CD4-positive, alpha-beta T cell (primary cell): ENCODE data around the gene SNRNP27. TPM values are rescaled to one million over a fixed set of nuclear protein-coding genes. Genes with fewer than 3 reads are reported as not detected.
A peak's percentile ranks its signal among the peaks of the same experiment; 100 is the strongest.

ENCODE experiments used
- ATAC-seq: fragments of 200-7000 bp; cut with Tn5 transposase; one replicate; pipeline ENCODE4 v1.10.0; 2022; ENCODE audit warnings: mild to moderate bottlenecking; ENCODE audit not compliant: poor library complexity
- CTCF ChIA-PET: fragments of 350-600 bp; sonication (Branson Sonifier 250); formaldehyde crosslinking; loops from one replicate; lab custom pipeline; 2021; ENCODE audit warnings: antibody characterized with exemption, inconsistent platforms; lab: Charles Lee
- POLR2A ChIA-PET: fragments of 350-600 bp; sonication (Branson Sonifier 250); formaldehyde crosslinking; loops from one replicate; lab custom pipeline; 2021; ENCODE audit warnings: antibody characterized with exemption, inconsistent platforms; lab: Charles Lee
- DNase-seq, 14 experiments: peaks; one replicate each; pipeline ENCODE4 v3.0.0-alpha.2; 2013 to 2020; ENCODE audit warnings: mixed read lengths in 2 of 14
- H3K27ac ChIP-seq, 2 donors: one replicate each; pipeline versions ENCODE4 v1.5.1 to v1.7.0; 2013; ENCODE audit warnings: low read length in 2 of 2, low read depth in 1 of 2, mild to moderate bottlenecking in 1 of 2
- H3K27me3 ChIP-seq, 2 experiments: 1 replicate in 1 of 2; 2 replicates in 1 of 2; pipeline versions ENCODE4 v1.6.1 to v1.7.0; 2013; ENCODE audit warnings: low read length in 2 of 2, control low read depth in 1 of 2, mild to moderate bottlenecking in 1 of 2, moderate library complexity in 1 of 2; ENCODE audit not compliant: insufficient read depth in 2 of 2, control insufficient read depth in 1 of 2
- H3K36me3 ChIP-seq: one replicate; pipeline ENCODE4 v1.6.1; 2013; ENCODE audit warnings: low read length, control low read depth; ENCODE audit not compliant: insufficient read depth
- H3K4me1 ChIP-seq: one replicate; pipeline ENCODE4 v1.6.1; 2013; ENCODE audit warnings: low read length, control low read depth; ENCODE audit not compliant: insufficient read depth
- H3K4me3 ChIP-seq: one replicate; pipeline ENCODE4 v1.5.1; 2013; ENCODE audit warnings: mild to moderate bottlenecking, low read length, moderate library complexity
- H3K9me3 ChIP-seq, 2 experiments: 1 replicate in 1 of 2; 2 replicates in 1 of 2; pipeline versions ENCODE4 v1.6.1 to v1.7.0; 2013; ENCODE audit warnings: low read length in 2 of 2, mild to moderate bottlenecking in 2 of 2, control low read depth in 1 of 2, moderate library complexity in 1 of 2; ENCODE audit not compliant: control insufficient read depth in 1 of 2, insufficient read depth in 1 of 2
- H3K27ac Mint-ChIP-seq: one replicate; pipeline ENCODE4 v1.8.0; 2020; ENCODE audit warnings: mixed read lengths
- H3K27me3 Mint-ChIP-seq: one replicate; pipeline ENCODE4 v1.8.0; 2021; ENCODE audit warnings: mixed read lengths
- H3K36me3 Mint-ChIP-seq: one replicate; pipeline ENCODE4 v1.8.0; 2021; ENCODE audit warnings: low read depth, mixed read lengths
- H3K4me1 Mint-ChIP-seq: one replicate; pipeline ENCODE4 v1.8.0; 2021; ENCODE audit warnings: low read depth, mixed read lengths
- H3K4me3 Mint-ChIP-seq: one replicate; pipeline ENCODE4 v1.8.0; 2020; ENCODE audit warnings: mild to moderate bottlenecking, mixed read lengths
- H3K9me3 Mint-ChIP-seq: one replicate; pipeline ENCODE4 v1.8.0; 2020; ENCODE audit warnings: mixed read lengths
- CTCF ChIP-seq: fragments of 200-600 bp; IDR thresholded peaks from one replicate; pipeline ENCODE4 v1.8.0; 2022; ENCODE audit warnings: antibody characterized with exemption, mild to moderate bottlenecking
- intact Hi-C, 2 experiments: fragments of 100-400 bp; cut with DNase I in 1 of 2; cut with micrococcal nuclease in 1 of 2; formaldehyde crosslinking; loops; one replicate each; pipeline versions ENCODE4 v1.15.1 to v1.9.0; 2023 to 2025; cut with DNase I, micrococcal nuclease
- total RNA-seq, 174 experiments: library from RNA in 2 of 174; stranded (reverse) in 2 of 174; gene quantifications; one replicate each; pipeline ENCODE4 v1.2.3 and lab custom pipeline; 2021 to 2026

SNRNP27 gene
- total RNA-seq, 2 experiments from 2014 or later = 50.9 to 54.8 TPM

GRCh38 chr2:69945441-69945840 lies 51.7 kb downstream of the SNRNP27 start:
- no peaks in the 10 kb centered on the region for H3K27me3 Mint-ChIP-seq
- ChIA-PET POLR2A (interaction anchor here (3.9 kb wide), 1 partner anchor 31 kb away, joined by 21 read pairs; the partner anchor contains the start of gene MXD1), CTCF (interaction anchor here (0.6 to 2.3 kb wide), 2 partner anchors 125 to 198 kb away, joined by 3 to 5 read pairs; no protein-coding TSS in a partner anchor)
- peaks cover 38% of the 10 kb centered on the region for H3K4me1 ChIP-seq
- H3K27ac Mint-ChIP-seq = peak overlapping the region; percentile 49
- TF ChIP-seq CTCF = no peak
- peaks cover 19% of the 10 kb centered on the region for H3K36me3 ChIP-seq
- DNase-seq = peak in 3 of 14 experiments; percentile 32 to 59 (median 54)
- intact Hi-C loops = loop anchor here in 1 of 2 experiments (10.0 kb wide), 1 partner anchor 119 kb away; no protein-coding TSS in a partner anchor
- H3K9me3 Mint-ChIP-seq = no peaks in the 10 kb centered on the region
- H3K36me3 Mint-ChIP-seq = peaks cover 29% of the 10 kb centered on the region
- H3K9me3 ChIP-seq = no peaks in the 10 kb centered on the region
- H3K4me3 ChIP-seq = no peak overlapping the region
- H3K4me1 Mint-ChIP-seq = peaks cover 37% of the 10 kb centered on the region
- H3K27ac ChIP-seq = no peak overlapping the region
- no peak overlapping the region for H3K4me3 Mint-ChIP-seq
- H3K27me3 ChIP-seq = no peaks in the 10 kb centered on the region
- ATAC-seq = no peak

DNA sequence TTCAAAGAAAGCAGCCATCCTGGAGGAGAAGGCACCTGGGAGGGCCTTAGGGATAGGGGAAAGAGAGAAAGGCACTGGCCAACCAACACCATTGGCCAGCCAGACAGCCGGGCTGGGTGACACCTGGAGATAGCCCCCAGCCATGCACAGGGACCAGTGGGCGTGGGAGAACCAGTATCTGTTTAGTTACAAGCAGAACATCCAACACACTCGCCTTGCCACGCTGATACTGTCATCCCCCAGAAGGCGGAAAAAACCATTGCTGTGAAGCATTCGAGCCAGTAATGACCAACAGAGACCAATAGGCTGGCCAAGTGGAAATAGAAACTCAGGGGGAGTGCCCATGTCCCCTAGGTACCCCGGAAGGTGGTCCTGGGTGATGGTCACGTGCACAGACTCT lies 52.2 kb downstream of the SNRNP27 start:
- H3K4me1 Mint-ChIP-seq = peaks cover 37% of the 10 kb centered on the region
- H3K4me3 Mint-ChIP-seq = no peak overlapping the region
- TF ChIP-seq CTCF = no peak

GRCh38 chr2:69946351-69947324 lies 52.9 kb downstream of the SNRNP27 start:
- Histone ChIP-seq H3K4me1 (peaks cover 38% of the 10 kb centered on the region), H3K27ac (peak overlapping the region; percentile 3 to 61), H3K36me3 (peaks cover 16% of the 10 kb centered on the region), H3K27me3 (no peaks in the 10 kb centered on the region), H3K9me3 (no peaks in the 10 kb centered on the region), H3K4me3 (peak overlapping the region; percentile 24)
- peak overlapping the region; percentile 54 for H3K27ac Mint-ChIP-seq
- H3K4me3 Mint-ChIP-seq = peak overlapping the region; percentile 3
- DNase-seq = peak; percentile 24 to 87 (median 42)
- H3K27me3 Mint-ChIP-seq = no peaks in the 10 kb centered on the region
- peaks cover 37% of the 10 kb centered on the region for H3K4me1 Mint-ChIP-seq
- peaks cover 17% of the 10 kb centered on the region for H3K36me3 Mint-ChIP-seq
- peak; percentile 93 for ATAC-seq
- H3K9me3 Mint-ChIP-seq = no peaks in the 10 kb centered on the region
- intact Hi-C loops = loop anchor here (2.0 to 10.0 kb wide), 2 partner anchors 32 to 118 kb away; partner anchors contain the start of gene MXD1 (in 1 of the 2)
- TF ChIP-seq CTCF = no peak
- ChIA-PET CTCF (interaction anchor here (1.1 to 2.3 kb wide), 2 partner anchors 9 to 196 kb away, joined by 3 to 5 read pairs; no protein-coding TSS in a partner anchor), POLR2A (interaction anchor here (0.6 to 3.9 kb wide), 12 partner anchors 9 to 244 kb away, joined by 3 to 21 read pairs (median 3); partner anchors contain the start of genes C2orf42, MXD1 and PCBP1)

More for the DNA sequence above, 52.2 kb downstream of the SNRNP27 start:
- H3K36me3 ChIP-seq = peaks cover 16% of the 10 kb centered on the region
- Mint-ChIP-seq H3K27ac (peak overlapping the region; percentile 54), H3K36me3 (peaks cover 24% of the 10 kb centered on the region), H3K27me3 (no peaks in the 10 kb centered on the region), H3K9me3 (no peaks in the 10 kb centered on the region)
- DNase-seq (no peak), ATAC-seq (no peak)
- ChIA-PET CTCF (interaction anchor here (1.1 to 2.3 kb wide), 2 partner anchors 8 to 197 kb away, joined by 3 to 5 read pairs; no protein-coding TSS in a partner anchor), POLR2A (interaction anchor here (0.6 to 3.9 kb wide), 7 partner anchors 12 to 245 kb away, joined by 3 to 21 read pairs (median 3); partner anchors contain the start of genes C2orf42 and MXD1)
- no peaks in the 10 kb centered on the region for H3K9me3 ChIP-seq
- H3K4me1 ChIP-seq = peaks cover 38% of the 10 kb centered on the region
- intact Hi-C loops = loop anchor here (2.0 to 10.0 kb wide), 2 partner anchors 31 to 119 kb away; partner anchors contain the start of gene MXD1 (in 1 of the 2)
- H3K27ac ChIP-seq = peak overlapping the region in 1 of 2 donors; percentile 61
- no peak overlapping the region for H3K4me3 ChIP-seq
- no peaks in the 10 kb centered on the region for H3K27me3 ChIP-seq
